Thoracic aorta (tissue), 2 donors: Measurements from ENCODE around the gene IGFBP3. TPM values are rescaled to one million over a fixed set of nuclear protein-coding genes. Genes with fewer than 3 reads are reported as not detected.

Experiments used
- ATAC-seq: fragments of 150-250 bp; one replicate; pipeline ENCODE4 v1.8.0; 2017; ENCODE audit warnings: low read depth; ENCODE audit not compliant: insufficient number of reproducible peaks, low FRiP score
- DNase-seq: peaks from one replicate; pipeline ENCODE4 v3.0.0-alpha.2; 2020; ENCODE audit warnings: low spot score
- H3K27ac ChIP-seq, 2 donors: fragments of 200-600 bp; sonication (generic); 1 replicate in 1 of 2; 2 replicates in 1 of 2; pipeline ENCODE4 v1.5.1; 2016; ENCODE audit warnings: mild to moderate bottlenecking in 2 of 2, moderate library complexity in 2 of 2
- H3K27me3 ChIP-seq: fragments of 200-600 bp; sonication (generic); replicated peaks from 2 replicates; pipeline ENCODE4 v1.6.0; 2016; ENCODE audit warnings: mild to moderate bottlenecking; ENCODE audit not compliant: insufficient read depth
- H3K36me3 ChIP-seq: fragments of 200-600 bp; sonication (generic); one replicate; pipeline ENCODE4 v1.5.1; 2016
- H3K4me1 ChIP-seq, 2 donors: fragments of 200-600 bp; sonication (generic); 1 replicate in 1 of 2; 2 replicates in 1 of 2; pipeline versions ENCODE4 v1.5.1 to v1.6.0; 2016; ENCODE audit warnings: low read depth in 2 of 2, mild to moderate bottlenecking in 1 of 2; ENCODE audit not compliant: control insufficient read depth in 1 of 2
- H3K4me3 ChIP-seq: fragments of 200-600 bp; sonication (generic); 2 replicates; pipeline ENCODE4 v1.5.1; 2016; ENCODE audit warnings: mild to moderate bottlenecking
- H3K9me3 ChIP-seq: fragments of 200-600 bp; sonication (generic); 2 replicates; pipeline ENCODE4 v1.5.1; 2016
- total RNA-seq, 2 donors: library from RNA; depleted of rRNA; stranded (reverse); fragments of >200 nt; gene quantifications; one replicate each; pipeline versions ENCODE4 v1.1.0 to v1.2.3, GENCODE V29; 2016
- TF ChIP-seq, protein P1 (sequence below): fragments of 200-600 bp; sonication (generic); IDR thresholded peaks from one replicate; pipeline ENCODE4 v1.5.1; 2019; ENCODE audit warnings: antibody characterized with exemption

Gene IGFBP3
- total RNA-seq, 2 donors from 2014 or later, result 884 to 1,323 TPM

GRCh38 chr7:45914911-45915310 is 6.2 kb downstream of the IGFBP3 start:
- Histone ChIP-seq H3K9me3 (no peaks in the 10 kb centered on the region), H3K4me1 (peaks cover 0 to 27% of the 10 kb centered on the region in 2 donors), H3K27ac (no peak overlapping the region), H3K36me3 (peaks cover 22% of the 10 kb centered on the region), H3K27me3 (no peaks in the 10 kb centered on the region), H3K4me3 (no peak overlapping the region)
- no peak for ATAC-seq
- no peak for DNase-seq
- TF ChIP-seq, protein P1, sequence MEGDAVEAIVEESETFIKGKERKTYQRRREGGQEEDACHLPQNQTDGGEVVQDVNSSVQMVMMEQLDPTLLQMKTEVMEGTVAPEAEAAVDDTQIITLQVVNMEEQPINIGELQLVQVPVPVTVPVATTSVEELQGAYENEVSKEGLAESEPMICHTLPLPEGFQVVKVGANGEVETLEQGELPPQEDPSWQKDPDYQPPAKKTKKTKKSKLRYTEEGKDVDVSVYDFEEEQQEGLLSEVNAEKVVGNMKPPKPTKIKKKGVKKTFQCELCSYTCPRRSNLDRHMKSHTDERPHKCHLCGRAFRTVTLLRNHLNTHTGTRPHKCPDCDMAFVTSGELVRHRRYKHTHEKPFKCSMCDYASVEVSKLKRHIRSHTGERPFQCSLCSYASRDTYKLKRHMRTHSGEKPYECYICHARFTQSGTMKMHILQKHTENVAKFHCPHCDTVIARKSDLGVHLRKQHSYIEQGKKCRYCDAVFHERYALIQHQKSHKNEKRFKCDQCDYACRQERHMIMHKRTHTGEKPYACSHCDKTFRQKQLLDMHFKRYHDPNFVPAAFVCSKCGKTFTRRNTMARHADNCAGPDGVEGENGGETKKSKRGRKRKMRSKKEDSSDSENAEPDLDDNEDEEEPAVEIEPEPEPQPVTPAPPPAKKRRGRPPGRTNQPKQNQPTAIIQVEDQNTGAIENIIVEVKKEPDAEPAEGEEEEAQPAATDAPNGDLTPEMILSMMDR, result no peak

GRCh38 chr7:45912972-45913371 is 8.1 kb downstream of the IGFBP3 start:
- TF ChIP-seq, protein P1, result no peak
- peaks cover 0 to 8% of the 10 kb centered on the region in 2 donors for H3K4me1 ChIP-seq
- H3K9me3 ChIP-seq, result no peaks in the 10 kb centered on the region
- no peaks in the 10 kb centered on the region for H3K27me3 ChIP-seq
- DNase-seq (no peak), ATAC-seq (no peak)
- H3K4me3 ChIP-seq, result no peak overlapping the region
- no peak overlapping the region for H3K27ac ChIP-seq
- peaks cover 22% of the 10 kb centered on the region for H3K36me3 ChIP-seq

DNA sequence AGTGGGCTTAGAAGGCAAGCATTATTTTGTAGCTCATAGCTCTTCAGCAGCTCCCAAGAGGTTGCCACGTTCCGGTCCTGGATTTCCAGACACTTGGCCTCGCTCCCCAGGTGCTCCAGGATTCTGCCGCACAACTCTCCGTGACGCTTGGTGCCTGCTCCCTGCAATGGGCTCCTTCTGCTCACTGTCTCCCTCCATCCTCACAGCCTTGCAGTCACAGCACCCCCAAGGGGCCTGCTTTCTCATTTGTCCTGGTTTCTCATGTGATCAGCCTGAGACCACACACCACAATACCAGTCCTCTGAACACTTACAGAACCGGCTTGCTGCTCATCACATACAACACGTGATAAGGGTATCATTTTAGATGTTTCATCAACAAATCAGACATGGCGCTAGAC is 9.8 kb downstream of the IGFBP3 start:
- ATAC-seq, result no peak
- H3K27me3 ChIP-seq, result no peaks in the 10 kb centered on the region
- peaks cover 18% of the 10 kb centered on the region for H3K36me3 ChIP-seq
- TF ChIP-seq, protein P1, result no peak
- no peaks in the 10 kb centered on the region for H3K4me1 ChIP-seq
- no peak overlapping the region for H3K4me3 ChIP-seq
- no peaks in the 10 kb centered on the region for H3K9me3 ChIP-seq
- no peak overlapping the region for H3K27ac ChIP-seq
- DNase-seq, result no peak

DNA sequence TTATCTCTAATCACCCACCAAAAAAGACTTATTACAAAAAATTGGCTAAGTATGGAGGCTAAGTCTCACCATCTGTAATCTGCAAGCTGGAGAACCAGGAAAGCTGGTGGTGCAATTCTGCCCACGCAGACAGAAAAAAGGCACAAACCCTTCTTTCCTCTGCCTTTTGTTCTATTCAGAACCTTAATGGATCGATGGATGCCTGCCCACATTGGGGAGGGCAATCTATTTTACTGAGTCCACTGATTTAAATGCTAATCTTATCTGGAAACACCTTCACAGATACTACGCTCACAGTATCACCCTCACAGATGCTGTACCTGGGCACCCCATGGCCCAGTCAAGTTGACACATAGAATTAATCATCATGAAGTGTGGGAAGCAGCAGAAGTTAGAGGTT is 10.2 kb downstream of the IGFBP3 start:
- ATAC-seq, result no peak
- H3K4me3 ChIP-seq, result no peak overlapping the region
- H3K36me3 ChIP-seq, result peaks cover 14% of the 10 kb centered on the region
- H3K27ac ChIP-seq, result no peak overlapping the region
- TF ChIP-seq, protein P1, result no peak
- DNase-seq, result no peak
- H3K27me3 ChIP-seq, result no peaks in the 10 kb centered on the region
- no peaks in the 10 kb centered on the region for H3K4me1 ChIP-seq
- H3K9me3 ChIP-seq, result no peaks in the 10 kb centered on the region

- no peaks in the 10 kb centered on the region for H3K9me3 ChIP-seq
- H3K4me3 ChIP-seq, result no peak overlapping the region
- peaks cover 11% of the 10 kb centered on the region for H3K36me3 ChIP-seq
- no peaks in the 10 kb centered on the region for H3K4me1 ChIP-seq
- TF ChIP-seq, protein P1, result no peak
- ATAC-seq, result no peak
- H3K27ac ChIP-seq, result no peak overlapping the region
- no peak for DNase-seq
- H3K27me3 ChIP-seq, result no peaks in the 10 kb centered on the region
Observed at GRCh38 chr7:45909561-45909960, 11.5 kb downstream of the IGFBP3 start.
